GM12801 (cell line): ENCODE results near the gene SLC5A5.

Source experiments
- CTCF ChIP-seq: IDR thresholded peaks from one replicate; pipeline ENCODE4 v1.5.1; 2011; ENCODE audit warnings: control low read depth; ENCODE audit not compliant: insufficient read length; ENCODE audit errors: extremely low read depth

SLC5A5 gene

GRCh38 chr19:17937371-17937900 lies 65.7 kb downstream of the SLC5A5 start:
- TF ChIP-seq CTCF = no peak

GRCh38 chr19:17938092-17938845 lies 66.5 kb downstream of the SLC5A5 start:
- TF ChIP-seq CTCF = no peak

GRCh38 chr19:17942181-17942580 lies 70.4 kb downstream of the SLC5A5 start:
- TF ChIP-seq CTCF = no peak

DNA sequence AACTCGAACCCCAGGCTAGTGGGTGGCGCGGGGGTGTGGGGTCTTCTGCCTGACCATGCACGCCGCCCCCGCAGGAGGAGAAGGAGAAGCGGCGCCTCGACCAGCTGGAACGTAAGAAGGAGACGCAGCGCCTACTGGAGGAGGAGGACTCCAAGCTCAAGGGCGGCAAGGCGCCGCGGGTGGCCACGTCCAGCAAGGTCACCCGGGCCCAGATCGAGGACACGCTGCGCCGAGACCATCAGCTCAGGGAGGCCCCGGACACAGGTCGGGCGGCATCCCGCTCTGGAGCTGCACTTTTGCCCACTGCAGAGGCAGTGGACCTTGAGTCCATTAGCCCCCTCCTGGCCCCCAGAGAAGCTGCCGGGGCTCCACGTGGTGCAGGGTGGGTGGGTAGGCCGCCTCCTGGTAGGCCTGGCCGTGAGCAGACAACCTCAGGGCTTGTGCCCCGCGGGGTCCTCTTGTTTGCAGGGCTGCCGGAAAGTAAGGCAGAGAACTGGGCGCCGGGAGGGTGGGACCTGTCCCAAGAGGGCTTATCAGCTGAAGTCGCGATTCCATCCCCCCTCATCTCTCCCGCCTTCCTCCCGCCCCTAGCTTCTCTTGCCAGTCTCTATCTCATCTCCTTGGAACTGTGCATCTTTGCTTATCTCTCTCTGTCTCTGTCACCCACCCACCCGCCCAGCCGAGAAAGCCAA lies 71.0 kb downstream of the SLC5A5 start:
- no peak for TF ChIP-seq CTCF

- TF ChIP-seq CTCF = no peak
These were observed 71.8 kb downstream of the SLC5A5 start for GRCh38 chr19:17943274-17944221.

DNA sequence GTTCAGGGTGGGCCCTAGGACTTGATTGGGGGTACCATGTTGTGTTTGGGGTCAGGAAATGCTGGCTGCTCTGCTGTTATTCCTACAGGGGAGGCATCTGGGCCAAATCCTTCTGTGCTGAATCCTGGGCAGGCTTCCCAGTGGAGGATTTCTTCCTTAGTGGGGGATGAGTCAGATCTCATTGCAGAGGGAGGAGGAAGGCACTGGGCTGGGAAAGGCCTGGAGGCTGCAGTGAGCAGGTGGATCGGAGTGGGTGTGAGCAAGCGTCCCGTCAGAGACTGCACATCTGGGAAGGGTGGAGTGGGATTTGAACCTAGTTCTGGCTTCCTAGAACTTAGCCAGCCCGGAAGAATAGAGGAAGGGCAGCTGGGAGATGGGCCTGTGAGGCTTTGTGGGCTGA lies 72.6 kb downstream of the SLC5A5 start:
- no peak for TF ChIP-seq CTCF
